Astrocyte (in vitro differentiated cells and primary cell): ENCODE data around the gene DELE1. TPM values are rescaled to one million over a fixed set of nuclear protein-coding genes. Genes with fewer than 3 reads are reported as not detected.

ENCODE experiments used
- DNase-seq: peaks from one replicate; pipeline ENCODE4 v3.0.0-alpha.2; 2010; ENCODE audit warnings: low read depth
- FAIRE-seq: peaks from 2 replicates; lab custom pipeline; 2011; peaks lifted over from hg19 to GRCh38; lab: Jason Lieb, UNC
- H2AFZ ChIP-seq: 2 replicates; pipeline ENCODE4 v1.6.0; 2012; ENCODE audit warnings: low read depth, low read length, inconsistent platforms
- H3K27ac ChIP-seq: 2 replicates; pipeline ENCODE4 v1.5.1; 2011; ENCODE audit warnings: low read depth, low read length, inconsistent platforms
- H3K27me3 ChIP-seq: 2 replicates; pipeline ENCODE4 v1.6.0; 2011; ENCODE audit warnings: low read length, inconsistent platforms; ENCODE audit not compliant: insufficient read depth
- H3K36me3 ChIP-seq: 2 replicates; pipeline ENCODE4 v1.5.1; 2011; ENCODE audit warnings: low read length, inconsistent platforms; ENCODE audit not compliant: insufficient read depth
- H3K4me1 ChIP-seq: 2 replicates; pipeline ENCODE4 v1.5.1; 2011; ENCODE audit warnings: low read length, inconsistent platforms; ENCODE audit not compliant: insufficient read depth
- H3K4me2 ChIP-seq: 2 replicates; pipeline ENCODE4 v1.6.0; 2012; ENCODE audit warnings: low read length, inconsistent platforms
- H3K4me3 ChIP-seq: 2 replicates; pipeline ENCODE4 v1.5.1; 2011; ENCODE audit warnings: low read depth, mild to moderate bottlenecking, low read length, inconsistent platforms; ENCODE audit not compliant: insufficient read depth
- H3K79me2 ChIP-seq: 2 replicates; pipeline ENCODE4 v1.6.0; 2012; ENCODE audit warnings: mild to moderate bottlenecking, low read length, inconsistent platforms; ENCODE audit not compliant: insufficient read depth
- H3K9ac ChIP-seq: 2 replicates; pipeline ENCODE4 v1.6.0; 2012; ENCODE audit warnings: mild to moderate bottlenecking, low read length, inconsistent platforms
- H3K9me3 ChIP-seq: 2 replicates; pipeline ENCODE4 v1.5.1; 2012; ENCODE audit warnings: low read depth, mild to moderate bottlenecking, low read length, inconsistent platforms; ENCODE audit not compliant: insufficient read depth
- H4K20me1 ChIP-seq: 2 replicates; pipeline ENCODE4 v1.6.0; 2012; ENCODE audit warnings: low read length, inconsistent platforms; ENCODE audit not compliant: insufficient read depth
- H3K27ac Mint-ChIP-seq: one replicate; pipeline ENCODE4 v1.8.0; 2021; ENCODE audit warnings: mild to moderate bottlenecking, mixed read lengths; ENCODE audit not compliant: unreplicated experiment
- H3K27me3 Mint-ChIP-seq: one replicate; pipeline ENCODE4 v1.8.0; 2021; ENCODE audit warnings: low read depth, mixed read lengths; ENCODE audit not compliant: unreplicated experiment
- H3K36me3 Mint-ChIP-seq: one replicate; pipeline ENCODE4 v1.8.0; 2021; ENCODE audit warnings: low read depth, mixed read lengths; ENCODE audit not compliant: unreplicated experiment
- H3K4me1 Mint-ChIP-seq: one replicate; pipeline ENCODE4 v1.8.0; 2021; ENCODE audit warnings: low read depth, mixed read lengths; ENCODE audit not compliant: unreplicated experiment
- H3K4me3 Mint-ChIP-seq: one replicate; pipeline ENCODE4 v1.8.0; 2021; ENCODE audit warnings: mild to moderate bottlenecking, moderate library complexity, mixed read lengths; ENCODE audit not compliant: unreplicated experiment
- H3K9me3 Mint-ChIP-seq: one replicate; pipeline ENCODE4 v1.8.0; 2021; ENCODE audit warnings: mild to moderate bottlenecking, mixed read lengths; ENCODE audit not compliant: unreplicated experiment
- CTCF ChIP-seq: IDR thresholded peaks from 2 replicates; pipeline ENCODE4 v1.5.1; 2011; ENCODE audit warnings: low read depth, mild to moderate bottlenecking, inconsistent platforms, low read length, moderate library complexity; ENCODE audit not compliant: insufficient read depth
- EZH2 ChIP-seq: IDR thresholded peaks from 2 replicates; pipeline ENCODE4 v1.6.1; 2012; ENCODE audit warnings: mild to moderate bottlenecking, low read length, inconsistent platforms; ENCODE audit not compliant: insufficient read depth
- total RNA-seq: library from RNA; stranded (reverse); gene quantifications from 2 replicates; pipeline ENCODE4 v1.2.1, GENCODE V29; 2021

DELE1 gene
- total RNA-seq, 1 donor from 2014 or later, result 37.6 TPM

- H3K27ac Mint-ChIP-seq, result no peak overlapping the region
These were observed 33.8 kb downstream of the DELE1 start for GRCh38 chr5:141957367-141957996.

GRCh38 chr5:141958113-141958512 lies 34.4 kb downstream of the DELE1 start, which contains the start of gene PCDH12:
Gene PCDH12 (minus strand): TSS chr5:141958202. CDS start chr5:141957851, 351 bp downstream.
- FAIRE-seq (no peak), DNase-seq (no peak)
- Mint-ChIP-seq H3K36me3 (peaks cover 2% of the 10 kb centered on the region), H3K27ac (no peak within 1 kb of the TSS), H3K9me3 (no peaks in the 10 kb centered on the region), H3K27me3 (peaks cover 21% of the 10 kb centered on the region), H3K4me1 (peaks cover 2% of the 10 kb centered on the region), H3K4me3 (no peak within 1 kb of the TSS)
- Histone ChIP-seq H4K20me1 (no peaks in the 10 kb centered on the region), H3K36me3 (no peaks in the 10 kb centered on the region), H3K9ac (no peak within 1 kb of the TSS), H3K9me3 (no peaks in the 10 kb centered on the region), H3K4me3 (no peak within 1 kb of the TSS), H3K4me1 (peaks cover 4% of the 10 kb centered on the region), H3K79me2 (no peaks in the 10 kb centered on the region), H3K4me2 (no peak within 1 kb of the TSS), H2AFZ (no peak within 1 kb of the TSS), H3K27ac (no peak within 1 kb of the TSS), H3K27me3 (no peaks in the 10 kb centered on the region)
- no peak for TF ChIP-seq CTCF
- TF ChIP-seq EZH2, result no peak

More at GRCh38 chr5:141957367-141957996, 33.8 kb downstream of the DELE1 start:
- H4K20me1 ChIP-seq, result no peaks in the 10 kb centered on the region
- peaks cover 4% of the 10 kb centered on the region for H3K4me1 ChIP-seq
- no peak overlapping the region for H3K9ac ChIP-seq
- FAIRE-seq, result no peak
- Mint-ChIP-seq H3K9me3 (no peaks in the 10 kb centered on the region), H3K4me1 (peaks cover 2% of the 10 kb centered on the region), H3K27me3 (peaks cover 26% of the 10 kb centered on the region), H3K4me3 (no peak overlapping the region), H3K36me3 (peaks cover 2% of the 10 kb centered on the region)
- no peaks in the 10 kb centered on the region for H3K36me3 ChIP-seq
- H3K4me3 ChIP-seq, result no peak overlapping the region
- TF ChIP-seq EZH2 (no peak), CTCF (no peak)
- no peaks in the 10 kb centered on the region for H3K27me3 ChIP-seq
- no peak overlapping the region for H2AFZ ChIP-seq
- no peak for DNase-seq
- no peaks in the 10 kb centered on the region for H3K9me3 ChIP-seq
- no peak overlapping the region for H3K4me2 ChIP-seq
- no peaks in the 10 kb centered on the region for H3K79me2 ChIP-seq
- H3K27ac ChIP-seq, result no peak overlapping the region

GRCh38 chr5:141958546-141959172 lies 35.0 kb downstream of the DELE1 start:
- FAIRE-seq, result no peak
- Histone ChIP-seq H3K9ac (no peak overlapping the region), H3K36me3 (no peaks in the 10 kb centered on the region), H3K79me2 (no peaks in the 10 kb centered on the region), H3K4me1 (peaks cover 4% of the 10 kb centered on the region), H3K27ac (no peak overlapping the region), H3K4me2 (no peak overlapping the region), H2AFZ (no peak overlapping the region), H3K27me3 (no peaks in the 10 kb centered on the region), H4K20me1 (no peaks in the 10 kb centered on the region), H3K9me3 (no peaks in the 10 kb centered on the region), H3K4me3 (no peak overlapping the region)
- Mint-ChIP-seq H3K27ac (no peak overlapping the region), H3K4me3 (no peak overlapping the region), H3K4me1 (peaks cover 2% of the 10 kb centered on the region), H3K9me3 (no peaks in the 10 kb centered on the region), H3K36me3 (peaks cover 2% of the 10 kb centered on the region), H3K27me3 (peaks cover 18% of the 10 kb centered on the region)
- DNase-seq, result no peak
- TF ChIP-seq EZH2 (no peak), CTCF (no peak)
